ENCODE data around the gene TNS3. TPM values are rescaled to one million over a fixed set of nuclear protein-coding genes. Genes with fewer than 3 reads are reported as not detected.

TNS3 gene
- total and polyA plus RNA-seq, 2 of the 13 experiments (the other 11 are each of a cell fraction or from before 2014, with no cell fraction given): 52.9 to 55.7 TPM

DNA sequence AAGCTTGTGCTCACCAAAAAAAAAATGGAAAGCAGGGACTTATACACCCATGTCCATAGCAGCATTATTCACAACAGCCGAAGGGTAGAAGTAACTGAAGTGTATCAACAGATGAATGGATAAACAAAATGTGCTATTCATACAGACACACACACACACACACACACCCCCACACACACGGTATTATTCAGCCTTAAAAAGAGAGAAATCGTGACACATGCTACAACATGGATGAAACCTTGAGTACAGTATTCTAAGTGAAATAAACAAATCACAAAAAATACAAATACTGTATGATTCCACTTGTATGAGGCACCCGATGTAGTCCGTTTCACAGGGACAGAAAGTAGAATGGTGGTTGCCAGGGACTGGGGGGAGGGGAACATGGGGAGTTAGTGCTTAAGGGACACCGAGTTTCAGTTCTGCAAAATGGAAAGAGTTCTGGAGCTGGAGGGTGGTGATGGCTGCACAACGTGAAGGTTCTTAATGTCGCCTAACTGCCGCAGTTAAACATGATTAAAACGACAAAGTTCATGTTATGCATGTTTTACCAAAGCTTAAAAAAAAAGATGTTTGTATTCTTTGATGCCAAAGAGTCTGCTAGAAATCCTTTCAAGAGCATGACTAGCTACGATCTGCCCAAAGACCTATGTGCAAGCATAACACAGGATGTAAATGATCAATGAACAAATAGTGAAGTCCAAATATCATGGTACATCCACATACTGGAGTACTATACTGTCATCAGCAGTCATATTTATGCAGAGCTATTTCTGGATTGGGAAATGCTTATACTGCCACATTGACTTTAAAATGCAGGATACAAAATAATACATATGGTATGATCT is 7.2 kb downstream of the TNS3 start:
- Histone ChIP-seq H3K79me2 (ENCODE audit: insufficient read depth, low read length) (peaks cover 79% of the 10 kb centered on the region), H3K4me1 (ENCODE audit: insufficient read depth, low read length) (peaks cover 97% of the 10 kb centered on the region), H3K27me3 (ENCODE audit: control insufficient read depth in 1 of 2, insufficient read depth in 2 of 2, low read length in 2 of 2) (no peaks in the 10 kb centered on the region), H2AFZ (ENCODE audit: low read length) (no peak overlapping the region), H3K9me3 (ENCODE audit: low read length) (no peaks in the 10 kb centered on the region), H3K27ac (ENCODE audit: extremely low read length, insufficient read depth, low read length) (peak overlapping the region; percentile 80), H3K4me2 (ENCODE audit: low read depth, low read length) (peak overlapping the region; percentile 83), H3K9ac (ENCODE audit: insufficient read depth, low read depth, low read length) (peak overlapping the region; percentile 51; the same call in 1 of the 2 replicates), H4K20me1 (ENCODE audit: insufficient read depth, low read length) (peaks cover 13% of the 10 kb centered on the region), H3K36me3 (replicated peaks in 1 of 2; ENCODE audit: control insufficient read depth in 1 of 2, insufficient read depth in 2 of 2, low read length in 2 of 2) (peaks cover 1 to 18% of the 10 kb centered on the region in 2 experiments; a peak in 4 of 5 replicates), H3K4me3 (replicated peaks in 1 of 3; ENCODE audit: insufficient read depth in 1 of 3, low read depth in 2 of 3, low read length in 3 of 3) (peak overlapping the region in 2 of 3 experiments; percentile 6 to 14; a peak in 2 of 6 replicates)
- FAIRE-seq: no peak
- in situ Hi-C loops (cut with HindIII; ENCODE audit: extremely low pct_ligation_motif_present, low pct_unique_long_range_greater_than_20kb): loop anchor here (5.0 kb wide), 1 partner anchor 97 kb away; no protein-coding TSS in a partner anchor
- 20% methylated on average over 11 of the region's 11 CpGs for WGBS (ENCODE audit: low lambda C conversion rate)
- DNase-seq (ENCODE audit: low spot score): peak; percentile 74
- ChIA-PET CTCF (ENCODE audit: low intra/inter-chr PET ratio, low total read pairs) (no interaction called here), POLR2A (interaction anchor here (0.6 to 2.7 kb wide), 8 partner anchors 30 to 212 kb away, joined by 3 to 25 read pairs (median 4); no protein-coding TSS in a partner anchor)
- peak; percentile 7; the same call in 1 of the 3 replicates for ATAC-seq
- intact Hi-C loops (cut with micrococcal nuclease; ENCODE audit: unreplicated experiment): loop anchor here (5.0 kb wide), 1 partner anchor 158 kb away; no protein-coding TSS in a partner anchor
- no TSS peak for BruUV-seq (replicated peaks)
- TF ChIP-seq ZBTB7B (CRISPR knock-in tag; IDR thresholded peaks at IDR 0.05): no peak
- TF ChIP-seq, protein P1, sequence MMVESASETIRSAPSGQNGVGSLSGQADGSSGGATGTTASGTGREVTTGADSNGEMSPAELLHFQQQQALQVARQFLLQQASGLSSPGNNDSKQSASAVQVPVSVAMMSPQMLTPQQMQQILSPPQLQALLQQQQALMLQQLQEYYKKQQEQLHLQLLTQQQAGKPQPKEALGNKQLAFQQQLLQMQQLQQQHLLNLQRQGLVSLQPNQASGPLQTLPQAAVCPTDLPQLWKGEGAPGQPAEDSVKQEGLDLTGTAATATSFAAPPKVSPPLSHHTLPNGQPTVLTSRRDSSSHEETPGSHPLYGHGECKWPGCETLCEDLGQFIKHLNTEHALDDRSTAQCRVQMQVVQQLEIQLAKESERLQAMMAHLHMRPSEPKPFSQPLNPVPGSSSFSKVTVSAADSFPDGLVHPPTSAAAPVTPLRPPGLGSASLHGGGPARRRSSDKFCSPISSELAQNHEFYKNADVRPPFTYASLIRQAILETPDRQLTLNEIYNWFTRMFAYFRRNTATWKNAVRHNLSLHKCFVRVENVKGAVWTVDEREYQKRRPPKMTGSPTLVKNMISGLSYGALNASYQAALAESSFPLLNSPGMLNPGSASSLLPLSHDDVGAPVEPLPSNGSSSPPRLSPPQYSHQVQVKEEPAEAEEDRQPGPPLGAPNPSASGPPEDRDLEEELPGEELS (CRISPR knock-in tag; IDR thresholded peaks at IDR 0.05): peak; percentile 30; the same call in 1 of the 2 replicates
- 0 out of 2 replicates have a peak, but pooled peaks have one; percentile 25 for TF ChIP-seq NR2F6 (IDR thresholded peaks at IDR 0.05)
- no peak for TF ChIP-seq NR2F6 (CRISPR knock-in tag; IDR thresholded peaks at IDR 0.05)
- TF ChIP-seq, protein P2, sequence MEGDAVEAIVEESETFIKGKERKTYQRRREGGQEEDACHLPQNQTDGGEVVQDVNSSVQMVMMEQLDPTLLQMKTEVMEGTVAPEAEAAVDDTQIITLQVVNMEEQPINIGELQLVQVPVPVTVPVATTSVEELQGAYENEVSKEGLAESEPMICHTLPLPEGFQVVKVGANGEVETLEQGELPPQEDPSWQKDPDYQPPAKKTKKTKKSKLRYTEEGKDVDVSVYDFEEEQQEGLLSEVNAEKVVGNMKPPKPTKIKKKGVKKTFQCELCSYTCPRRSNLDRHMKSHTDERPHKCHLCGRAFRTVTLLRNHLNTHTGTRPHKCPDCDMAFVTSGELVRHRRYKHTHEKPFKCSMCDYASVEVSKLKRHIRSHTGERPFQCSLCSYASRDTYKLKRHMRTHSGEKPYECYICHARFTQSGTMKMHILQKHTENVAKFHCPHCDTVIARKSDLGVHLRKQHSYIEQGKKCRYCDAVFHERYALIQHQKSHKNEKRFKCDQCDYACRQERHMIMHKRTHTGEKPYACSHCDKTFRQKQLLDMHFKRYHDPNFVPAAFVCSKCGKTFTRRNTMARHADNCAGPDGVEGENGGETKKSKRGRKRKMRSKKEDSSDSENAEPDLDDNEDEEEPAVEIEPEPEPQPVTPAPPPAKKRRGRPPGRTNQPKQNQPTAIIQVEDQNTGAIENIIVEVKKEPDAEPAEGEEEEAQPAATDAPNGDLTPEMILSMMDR (CRISPR knock-in tag; IDR thresholded peaks at IDR 0.05): no peak
- no peak for TF ChIP-seq SOX13 (IDR thresholded peaks at IDR 0.05)
- TF ChIP-seq SOX13 (CRISPR knock-in tag; conservative IDR thresholded peaks at IDR 0.05 in 1 of 2, IDR thresholded peaks at IDR 0.05 in 1 of 2): peak in 1 of 2 experiments; percentile 51; a peak in 1 of 4 replicates
- TF ChIP-seq GFI1 (CRISPR knock-in tag; IDR thresholded peaks at IDR 0.05; ENCODE audit: borderline replicate concordance): 0 out of 2 replicates have a peak, but pooled peaks have one; percentile 20
- peak; percentile 43; the same call in 1 of the 2 replicates for TF ChIP-seq FOXJ3 (CRISPR knock-in tag; IDR thresholded peaks at IDR 0.05; ENCODE audit: borderline replicate concordance)
- TF ChIP-seq FOXC1 (CRISPR knock-in tag; IDR thresholded peaks at IDR 0.05; ENCODE audit: borderline replicate concordance): no peak
- TF ChIP-seq, protein P3, sequence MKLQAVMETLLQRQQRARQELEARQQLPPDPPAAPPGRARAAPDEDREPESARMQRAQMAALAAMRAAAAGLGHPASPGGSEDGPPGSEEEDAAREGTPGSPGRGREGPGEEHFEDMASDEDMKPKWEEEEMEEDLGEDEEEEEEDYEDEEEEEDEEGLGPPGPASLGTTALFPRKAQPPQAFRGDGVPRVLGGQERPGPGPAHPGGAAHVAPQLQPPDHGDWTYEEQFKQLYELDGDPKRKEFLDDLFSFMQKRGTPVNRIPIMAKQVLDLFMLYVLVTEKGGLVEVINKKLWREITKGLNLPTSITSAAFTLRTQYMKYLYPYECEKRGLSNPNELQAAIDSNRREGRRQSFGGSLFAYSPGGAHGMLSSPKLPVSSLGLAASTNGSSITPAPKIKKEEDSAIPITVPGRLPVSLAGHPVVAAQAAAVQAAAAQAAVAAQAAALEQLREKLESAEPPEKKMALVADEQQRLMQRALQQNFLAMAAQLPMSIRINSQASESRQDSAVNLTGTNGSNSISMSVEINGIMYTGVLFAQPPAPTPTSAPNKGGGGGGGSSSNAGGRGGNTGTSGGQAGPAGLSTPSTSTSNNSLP (IDR thresholded peaks at IDR 0.05; ENCODE audit: low read depth, low read length): peak; percentile 55
- peak; percentile 46; the same call in 1 of the 2 replicates for TF ChIP-seq ZBTB20 (CRISPR knock-in tag; IDR thresholded peaks at IDR 0.05; ENCODE audit: borderline replicate concordance, low read depth)
- peak; percentile 38; the same call in 1 of the 2 replicates for TF ChIP-seq ZNF331 (CRISPR knock-in tag; IDR thresholded peaks at IDR 0.05)
- TF ChIP-seq ASH2L (IDR thresholded peaks at IDR 0.05; ENCODE audit: insufficient read length, low read depth, low read length): peak; percentile 19
- TF ChIP-seq MED1 (CRISPR knock-in tag; IDR thresholded peaks at IDR 0.05): peak; percentile 72
- no peak for TF ChIP-seq GZF1 (CRISPR knock-in tag; IDR thresholded peaks at IDR 0.05)
- 0 out of 2 replicates have a peak, but pooled peaks have one; percentile 42 for TF ChIP-seq CEBPG (CRISPR knock-in tag; IDR thresholded peaks at IDR 0.05)
- 0 out of 2 replicates have a peak, but pooled peaks have one; percentile 34 for TF ChIP-seq FOXO1 (CRISPR knock-in tag; IDR thresholded peaks at IDR 0.05)
- peak; percentile 41 for TF ChIP-seq TEAD3 (CRISPR knock-in tag; optimal IDR thresholded peaks at IDR 0.05; ENCODE audit: borderline replicate concordance)

All from HepG2 (cell line).